NCI-H187 (cell line): ENCODE results near the gene PYHIN1.
"Not testable (repeated sequence)": the region's sequence is repeated elsewhere in the genome, so short reads cannot be mapped to it uniquely, and the experiment has no call there.

ENCODE experiments used
- DNase-seq, 2 experiments: peaks; one replicate each; lab custom pipeline; 2025; lab: John Stamatoyannopoulos, UW

The PYHIN1 gene

DNA sequence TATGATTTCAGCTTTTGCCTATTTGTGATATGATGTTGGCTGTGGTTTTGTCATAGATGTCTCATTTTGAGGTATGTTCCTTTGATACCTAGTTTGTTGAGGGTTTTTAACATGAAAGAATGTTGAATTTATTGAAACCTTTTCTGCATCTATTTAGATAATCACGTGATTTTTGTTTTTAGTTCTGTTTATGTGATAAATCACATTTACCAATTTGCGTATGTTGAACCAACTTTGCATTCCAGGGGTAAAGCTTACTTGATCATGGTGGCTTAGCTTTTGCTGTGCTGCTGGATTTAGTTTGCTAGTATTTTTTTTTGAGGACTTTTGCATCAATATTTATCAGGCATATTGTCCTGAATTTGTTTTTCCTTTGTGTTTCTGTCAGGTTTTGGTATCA is 51.9 kb downstream of the PYHIN1 start:
- DNase-seq, result no peak

DNA sequence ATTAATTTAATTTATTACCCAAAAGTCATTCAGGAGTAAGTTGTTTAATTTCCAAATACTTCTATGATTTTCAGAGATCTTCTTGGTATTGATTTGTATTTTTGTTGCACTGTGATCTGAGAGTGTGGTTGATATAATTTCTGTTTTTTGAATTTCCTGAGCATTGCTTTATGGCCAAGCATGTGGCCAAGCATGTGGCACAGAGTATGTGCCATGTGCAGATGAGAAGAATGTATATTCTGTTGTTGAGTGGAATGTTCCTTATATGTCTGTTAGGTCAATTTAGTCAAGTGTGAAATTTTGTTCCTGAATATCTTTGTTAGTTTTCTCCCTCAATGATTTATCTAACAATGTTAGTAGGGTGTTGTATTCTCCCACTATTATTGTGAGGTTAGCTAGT is 53.0 kb downstream of the PYHIN1 start:
- DNase-seq, result no peak

DNA sequence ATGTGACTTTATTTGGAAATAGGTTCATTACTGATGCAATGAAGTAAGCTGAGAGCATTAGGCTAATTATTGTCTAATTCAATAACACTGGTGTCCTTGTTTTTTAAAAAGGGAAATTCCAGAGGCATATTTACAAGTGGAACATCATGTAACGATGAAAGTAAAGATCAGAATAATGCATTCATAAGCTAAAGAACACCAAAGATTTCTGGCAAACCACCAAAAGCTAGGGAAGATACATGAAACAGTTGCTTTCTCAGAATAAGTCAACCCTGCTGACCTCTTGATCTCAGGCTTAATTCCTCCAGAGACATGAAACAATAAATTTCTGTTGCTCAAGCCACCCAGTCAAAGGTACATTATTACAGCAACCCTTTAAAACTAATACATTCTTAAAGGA is 58.1 kb downstream of the PYHIN1 start:
- DNase-seq, result no peak

DNA sequence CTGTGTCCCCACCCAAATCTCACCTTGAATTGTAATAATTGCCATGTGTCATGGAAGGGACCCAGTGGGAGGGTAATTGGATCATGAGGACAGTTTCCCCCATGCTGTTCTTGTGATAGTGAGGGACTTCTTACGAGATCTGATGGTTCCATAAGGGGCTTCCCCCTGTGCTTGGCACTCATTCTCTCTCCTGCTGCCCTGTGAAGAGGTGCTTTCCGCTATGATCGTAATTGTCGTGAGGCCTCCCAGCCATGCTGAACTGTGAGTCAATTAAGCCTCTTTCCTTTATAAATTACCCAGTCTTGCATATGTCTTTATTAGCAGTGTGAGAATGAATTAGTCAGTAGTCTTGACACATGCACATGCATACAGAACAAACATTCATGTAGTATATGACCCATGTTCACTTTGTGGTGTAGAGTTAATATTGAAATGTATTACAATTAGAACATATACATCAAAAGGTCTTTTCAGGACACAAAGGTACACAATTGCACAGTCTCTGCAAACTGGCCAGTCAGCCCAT is 61.5 kb downstream of the PYHIN1 start:
- DNase-seq, result no peak

DNA sequence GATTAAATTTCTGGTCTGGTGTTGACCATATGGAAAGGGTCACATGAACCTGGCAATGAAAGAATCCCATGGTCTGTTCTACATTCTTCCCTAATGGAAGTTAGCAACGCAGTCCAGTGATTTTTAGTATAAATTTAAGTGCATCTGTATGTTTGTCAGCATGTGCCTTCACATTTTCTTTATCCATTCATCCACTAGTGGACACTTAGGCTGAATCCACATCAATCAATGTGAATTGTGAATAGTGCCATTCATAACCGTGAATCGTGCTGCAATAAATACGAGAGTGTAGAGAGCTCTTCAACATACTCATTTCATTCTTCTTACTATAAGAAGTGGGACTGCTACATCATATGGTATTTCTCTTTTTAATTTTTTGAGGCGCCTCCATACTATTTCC is 65.6 kb downstream of the PYHIN1 start:
- DNase-seq, result no peak

DNA sequence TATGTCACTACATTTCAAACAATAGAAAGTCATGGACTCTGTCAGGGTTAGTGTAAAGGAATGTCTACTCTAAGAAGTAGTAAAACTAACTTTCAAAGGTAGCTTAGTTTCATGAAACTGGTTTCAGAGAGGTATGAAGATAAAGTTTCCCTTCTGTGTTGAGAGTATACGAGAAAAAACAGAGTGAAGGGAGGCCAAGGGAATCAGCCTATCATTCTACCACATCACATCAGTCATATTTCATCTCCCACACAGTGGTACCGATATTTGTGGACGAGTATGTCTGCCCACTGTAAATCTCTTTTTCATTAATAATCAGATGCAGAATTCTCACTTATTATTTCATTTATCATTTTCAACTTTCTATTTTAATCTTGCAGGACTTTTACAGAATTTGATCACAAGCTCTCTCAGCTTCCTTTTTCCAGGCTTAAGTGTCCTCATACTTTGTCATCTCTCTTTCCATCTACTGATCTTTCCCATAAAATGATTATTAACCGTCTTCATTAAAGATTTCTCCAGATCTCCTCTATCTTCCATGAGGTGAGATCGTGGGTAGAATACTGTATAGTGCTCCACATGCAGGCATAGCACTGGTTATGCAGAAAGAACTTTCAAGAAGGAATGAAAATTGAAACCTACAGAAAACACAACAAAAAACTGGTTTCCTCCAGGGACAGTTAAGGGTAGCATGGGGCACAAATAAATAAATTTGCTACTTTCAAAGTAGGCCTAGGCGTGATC is 66.9 kb downstream of the PYHIN1 start:
- no peak for DNase-seq

DNA sequence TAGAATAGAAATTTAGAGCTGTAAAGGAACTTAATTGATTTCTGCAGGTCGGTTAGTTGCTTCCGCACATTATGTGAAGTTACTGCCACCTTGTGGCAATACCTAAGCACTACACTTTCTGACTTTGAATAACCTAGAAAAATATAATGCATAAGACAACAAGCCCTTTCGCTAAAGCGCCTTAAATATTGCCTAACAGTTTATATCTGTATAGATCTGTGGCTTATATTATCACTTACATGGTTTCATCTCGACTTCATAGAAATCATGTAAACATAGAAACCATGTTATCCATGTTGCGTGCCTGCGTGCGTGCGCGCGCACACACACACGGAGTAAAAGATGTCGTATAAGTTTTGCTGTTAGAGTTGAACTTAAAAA is 67.4 kb downstream of the PYHIN1 start:
- DNase-seq, result peak in 1 of 2 experiments; percentile 16

DNA sequence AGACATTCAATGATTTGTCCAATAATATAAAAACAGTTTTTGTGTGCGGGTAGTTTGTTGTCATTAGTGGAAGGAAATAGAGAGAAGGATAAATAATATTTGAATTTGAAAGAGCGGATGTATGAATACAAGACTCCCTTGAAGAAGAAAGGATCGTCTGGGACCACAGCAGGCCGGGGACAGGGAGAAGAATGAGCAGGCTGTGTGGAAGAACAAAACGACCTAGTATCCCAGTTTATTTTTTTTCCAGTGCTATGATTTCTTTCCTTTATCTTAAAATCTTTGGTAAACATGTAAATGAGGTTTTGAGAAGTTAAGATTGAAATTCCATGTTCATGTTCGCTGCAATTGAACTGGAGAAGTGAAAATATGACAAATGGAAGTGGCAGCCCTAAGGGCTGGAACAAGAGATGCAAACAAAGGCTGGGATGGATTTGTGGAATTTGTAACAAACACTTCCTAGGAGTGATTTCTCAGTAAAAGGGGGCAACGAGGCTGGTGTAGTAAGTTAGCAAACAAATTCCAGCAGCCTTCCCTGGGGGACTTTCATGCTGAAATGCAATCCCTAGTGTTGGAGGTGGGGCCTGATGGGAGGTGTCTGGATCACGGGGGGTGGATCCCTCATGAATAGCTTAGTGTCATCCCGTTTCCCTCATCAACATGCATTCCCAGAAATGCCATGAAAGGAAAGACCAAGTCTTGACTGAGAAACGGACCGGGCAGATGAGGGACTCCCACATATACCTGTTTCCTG is 68.1 kb downstream of the PYHIN1 start:
- no peak for DNase-seq

DNA sequence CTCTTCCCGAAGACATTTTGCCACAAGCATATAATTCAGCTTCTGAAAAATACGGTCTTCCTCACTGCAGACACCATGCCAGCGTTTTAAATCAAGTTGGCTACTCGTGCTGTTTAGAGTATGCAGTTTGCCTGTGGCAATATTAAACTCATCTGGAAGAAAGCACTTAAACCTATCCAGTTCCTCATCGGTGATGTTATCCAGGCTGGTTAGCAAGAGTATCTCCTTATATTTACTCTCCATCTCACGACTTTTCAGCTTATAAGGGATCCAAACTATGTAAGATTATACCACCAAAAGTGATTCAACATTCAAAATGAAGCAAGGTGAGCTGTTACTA is 68.7 kb downstream of the PYHIN1 start:
- no peak for DNase-seq

DNA sequence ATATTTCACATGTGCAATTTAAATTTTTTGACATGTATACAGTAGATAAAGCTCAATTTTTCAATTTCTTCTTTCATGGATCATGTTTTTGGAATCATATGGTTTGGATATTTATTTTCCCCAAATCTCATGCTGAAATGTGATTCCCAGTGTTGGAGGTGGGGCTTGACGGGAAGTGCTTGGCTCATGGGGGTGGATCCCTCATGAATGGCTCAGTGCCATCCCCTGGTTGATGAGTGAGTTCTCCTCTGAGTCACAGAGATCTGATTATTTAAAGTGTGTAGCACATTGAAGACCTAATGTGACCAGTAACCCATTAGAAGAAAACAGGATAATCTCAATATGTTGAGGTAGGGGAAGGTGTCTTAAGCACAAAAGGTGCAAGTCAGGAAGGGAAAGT is 69.3 kb downstream of the PYHIN1 start:
- no peak for DNase-seq

DNA sequence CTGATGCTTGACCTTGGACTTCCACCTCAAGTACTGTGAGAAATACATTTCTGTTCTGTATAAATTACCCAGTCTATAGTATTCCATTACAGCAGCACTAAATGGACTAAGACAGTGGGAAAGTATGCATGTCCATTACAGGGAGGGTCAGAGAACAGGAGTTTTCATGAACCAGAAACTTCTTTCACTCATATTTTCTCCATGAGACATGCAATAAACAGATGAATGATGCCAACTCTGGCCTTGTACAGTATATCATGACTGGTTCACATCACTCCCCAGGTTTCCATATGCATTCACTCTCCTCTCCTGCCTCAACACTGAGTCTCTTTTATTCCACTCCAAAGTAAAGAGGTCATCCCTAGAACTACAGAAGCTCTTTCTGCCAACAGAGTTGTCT is 73.8 kb downstream of the PYHIN1 start:
- DNase-seq, result no peak

DNA sequence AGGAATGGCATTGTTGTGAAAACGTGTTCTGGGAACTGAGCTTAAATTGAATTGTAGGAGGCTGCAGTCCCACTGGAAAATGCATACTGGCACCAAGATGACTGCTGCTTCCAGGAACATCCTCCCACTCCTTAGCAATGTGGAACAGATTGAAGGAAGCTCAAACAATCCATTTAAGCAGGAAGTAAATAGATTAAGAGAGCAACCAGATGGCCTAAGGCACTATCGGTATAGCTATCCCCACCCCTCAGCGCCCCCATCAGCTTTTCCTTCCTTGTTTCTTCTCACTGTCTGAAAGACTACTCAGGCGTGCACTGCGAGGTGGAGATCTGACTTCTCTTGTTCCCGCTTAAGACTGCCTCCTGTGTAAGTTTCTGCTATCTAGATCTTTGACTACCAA is 74.3 kb downstream of the PYHIN1 start:
- DNase-seq, result no peak

DNA sequence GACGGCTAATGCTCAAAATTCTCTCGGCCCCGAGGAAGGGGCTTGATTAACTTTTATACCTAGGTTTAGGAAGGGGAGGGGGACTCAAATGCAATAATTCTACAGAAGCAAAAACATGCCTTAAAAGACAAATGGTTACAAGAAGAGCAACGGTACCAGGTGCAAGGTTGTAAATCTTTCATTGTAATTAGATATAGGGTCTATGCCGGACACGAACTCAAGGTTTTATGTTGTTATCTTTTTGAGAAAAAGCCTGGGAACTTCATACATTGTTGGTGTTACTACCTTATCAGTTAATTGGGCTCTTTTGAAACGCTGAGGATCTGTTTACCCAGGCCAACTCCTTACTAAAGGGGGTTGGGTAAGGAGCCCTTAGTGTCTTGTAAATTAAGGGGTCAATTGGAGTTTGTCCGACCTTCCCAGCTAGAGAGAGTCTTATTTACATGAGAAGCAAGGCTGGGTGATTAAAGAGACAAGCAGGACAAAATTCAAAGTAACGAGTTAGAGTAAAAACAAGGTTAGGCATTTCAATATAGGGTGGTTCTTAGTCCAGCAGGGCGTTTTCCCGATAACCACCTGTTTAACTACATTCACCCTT is 75.0 kb downstream of the PYHIN1 start:
- DNase-seq, result not testable (repeated sequence)

DNA sequence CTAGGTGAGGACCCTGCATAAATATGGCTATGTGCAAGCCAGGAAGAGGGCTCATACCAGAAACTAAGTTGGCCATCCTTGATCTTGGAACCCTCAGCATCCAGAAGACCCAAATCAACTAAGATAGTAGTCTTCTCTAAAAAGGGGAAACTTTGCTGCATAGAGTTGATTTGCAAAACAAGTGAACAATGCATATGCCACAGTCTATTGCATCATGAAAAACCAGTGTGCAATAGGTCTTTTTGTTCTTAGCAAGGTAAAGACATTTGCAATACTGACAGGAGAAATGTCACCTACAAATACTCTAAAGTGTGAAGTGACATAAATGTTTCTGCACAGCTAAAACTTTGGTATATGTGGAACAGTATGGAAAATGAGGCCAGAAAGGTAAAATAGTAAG is 76.4 kb downstream of the PYHIN1 start:
- no peak for DNase-seq

DNA sequence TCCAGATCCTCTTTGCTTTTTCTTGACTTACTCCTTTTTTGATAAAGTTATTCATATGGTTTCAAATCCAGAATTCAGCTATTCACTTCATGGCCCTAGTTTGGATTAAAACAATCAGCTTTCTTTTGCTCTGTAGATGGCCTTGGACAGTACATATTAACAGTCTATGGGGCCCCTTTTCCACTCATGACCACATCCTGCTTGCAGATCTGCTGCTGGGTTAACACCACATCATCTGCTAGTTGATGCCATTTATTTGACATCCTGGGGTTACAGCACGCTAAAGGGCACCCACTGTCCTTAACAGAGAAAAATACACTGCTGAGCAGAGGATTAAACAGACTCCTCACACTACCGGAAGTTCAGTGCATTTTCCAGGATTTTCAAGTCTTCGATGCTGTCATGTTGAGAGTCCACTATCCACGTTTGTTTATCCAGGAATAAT is 77.4 kb downstream of the PYHIN1 start:
- DNase-seq, result no peak

DNA sequence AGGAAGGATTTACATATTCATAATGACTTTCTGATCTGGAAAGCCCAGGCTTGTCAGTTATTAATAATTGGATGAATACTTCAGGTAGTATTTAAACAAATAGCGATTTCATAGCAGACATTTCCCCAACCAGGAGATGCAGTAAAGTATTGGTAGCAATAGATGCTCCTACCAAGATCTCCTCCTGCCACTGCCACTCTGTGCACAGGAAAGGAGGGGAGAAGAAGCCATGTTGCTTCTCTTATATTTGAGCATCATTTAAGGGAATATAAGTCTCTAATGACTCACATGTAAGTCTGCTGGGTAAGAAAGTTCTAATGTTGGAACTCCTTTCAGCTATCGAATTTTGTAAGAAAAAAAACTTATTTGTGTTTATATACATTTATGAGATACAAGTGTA is 77.9 kb downstream of the PYHIN1 start:
- no peak for DNase-seq

DNA sequence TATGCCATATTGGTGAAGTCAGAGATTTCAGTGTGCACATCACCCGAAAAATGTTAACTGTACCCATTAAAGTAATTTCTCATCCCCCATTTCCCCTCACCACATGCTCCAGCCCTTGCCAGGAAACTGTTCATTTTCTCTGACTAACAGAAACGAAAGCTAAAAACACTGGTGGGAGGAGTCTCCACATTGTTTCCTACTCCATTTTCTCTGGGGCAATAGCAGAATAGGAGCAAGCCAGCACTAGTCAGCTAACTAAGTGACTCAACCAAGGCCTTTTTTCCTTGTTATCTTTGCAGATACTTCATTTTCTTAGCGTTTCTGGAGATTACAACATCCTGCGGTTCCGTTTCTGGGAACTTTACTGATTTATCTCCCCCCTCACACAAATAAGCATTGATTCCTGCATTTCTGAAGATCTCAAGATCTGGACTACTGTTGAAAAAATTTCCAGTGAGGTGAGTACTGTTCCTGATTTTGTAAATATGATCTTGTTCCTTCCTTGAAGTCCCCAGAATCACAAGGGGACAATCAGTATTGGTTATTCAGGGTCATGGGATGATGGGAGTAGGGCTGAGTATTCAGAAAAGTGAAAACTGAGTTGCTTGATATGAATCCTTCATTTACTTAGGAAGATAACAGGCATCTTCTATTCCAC is 78.5 kb downstream of the PYHIN1 start, which contains the start of gene IFI16:
Gene IFI16 (plus strand): TSS at position 204 of the 658 bp plus-strand sequence. CDS start 4,774 bp downstream, outside the sequence.
- no peak for DNase-seq

DNA sequence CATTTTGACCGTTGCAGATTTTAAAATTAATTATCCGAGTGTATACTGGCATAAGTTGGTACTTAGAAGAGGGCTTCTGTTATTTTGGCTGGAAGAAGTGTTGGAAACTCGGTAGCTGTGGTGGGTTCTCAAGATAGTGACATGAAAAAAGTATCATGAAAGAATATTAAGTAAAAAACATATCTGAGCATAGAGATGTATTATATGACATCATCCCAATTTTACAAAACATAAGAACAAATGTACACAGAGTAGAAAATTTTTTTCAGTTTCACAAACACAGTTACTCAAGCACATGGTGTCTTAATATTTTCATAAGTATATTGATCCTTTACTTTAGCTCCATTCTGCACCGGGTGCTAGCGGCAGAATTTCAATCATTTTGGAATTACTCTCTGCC is 79.0 kb downstream of the PYHIN1 start:
- DNase-seq, result no peak

DNA sequence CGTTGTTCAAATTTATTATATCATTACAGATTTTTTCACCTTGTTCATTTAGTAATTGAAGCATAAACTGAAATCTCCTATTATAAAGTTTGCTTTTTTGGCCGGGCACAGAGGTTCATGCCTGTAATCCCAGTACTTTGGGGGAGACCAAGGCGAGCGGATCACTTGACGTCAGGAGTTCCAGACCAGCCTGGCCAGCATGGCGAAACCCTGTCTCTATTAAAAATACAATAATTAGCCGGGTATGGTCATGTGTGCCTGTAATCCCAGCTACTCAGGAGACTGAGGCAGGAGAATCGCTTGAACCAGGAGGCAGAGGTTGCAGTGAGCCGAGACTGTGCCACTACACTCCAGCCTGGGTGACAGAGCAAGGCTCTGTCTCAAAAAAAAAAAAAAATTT is 79.6 kb downstream of the PYHIN1 start:
- not testable (repeated sequence) for DNase-seq

DNA sequence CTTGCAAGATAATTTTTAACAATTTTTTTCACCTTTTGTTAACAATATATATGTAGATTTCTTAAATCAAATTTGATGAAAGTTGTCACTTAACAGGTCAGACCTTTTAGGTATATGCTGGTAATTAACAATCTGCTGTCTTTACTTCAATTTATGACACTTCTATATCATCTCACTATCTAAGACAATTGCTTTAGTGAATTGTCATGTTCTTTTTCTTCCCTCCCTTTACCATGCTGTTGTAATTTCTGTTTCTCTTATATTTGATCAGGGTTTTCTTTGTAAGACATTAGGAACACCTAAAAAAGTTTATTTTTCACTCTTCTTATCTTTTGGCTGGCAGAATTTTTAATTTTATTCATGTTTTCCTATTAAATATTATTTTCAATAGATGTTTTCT is 80.4 kb downstream of the PYHIN1 start:
- DNase-seq, result no peak

DNA sequence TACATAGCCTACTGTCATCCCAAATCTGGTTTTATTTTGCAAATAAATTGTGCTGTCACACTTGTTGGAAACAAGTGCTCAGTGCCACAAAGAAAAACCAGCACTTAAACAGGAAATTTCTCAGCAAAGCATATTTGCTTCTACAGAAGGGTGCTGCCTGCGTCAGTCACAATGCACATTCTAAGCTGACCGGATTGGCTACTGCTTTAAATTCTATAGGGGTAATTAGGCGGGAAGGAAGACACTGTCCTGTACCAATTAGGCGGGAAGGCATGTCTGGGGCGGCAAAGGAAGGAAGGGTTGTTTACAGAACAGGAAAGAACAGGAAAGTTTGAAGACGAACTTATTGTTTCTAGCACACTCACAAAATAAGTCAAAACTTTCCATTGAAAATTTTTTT is 81.1 kb downstream of the PYHIN1 start:
- no peak for DNase-seq

DNA sequence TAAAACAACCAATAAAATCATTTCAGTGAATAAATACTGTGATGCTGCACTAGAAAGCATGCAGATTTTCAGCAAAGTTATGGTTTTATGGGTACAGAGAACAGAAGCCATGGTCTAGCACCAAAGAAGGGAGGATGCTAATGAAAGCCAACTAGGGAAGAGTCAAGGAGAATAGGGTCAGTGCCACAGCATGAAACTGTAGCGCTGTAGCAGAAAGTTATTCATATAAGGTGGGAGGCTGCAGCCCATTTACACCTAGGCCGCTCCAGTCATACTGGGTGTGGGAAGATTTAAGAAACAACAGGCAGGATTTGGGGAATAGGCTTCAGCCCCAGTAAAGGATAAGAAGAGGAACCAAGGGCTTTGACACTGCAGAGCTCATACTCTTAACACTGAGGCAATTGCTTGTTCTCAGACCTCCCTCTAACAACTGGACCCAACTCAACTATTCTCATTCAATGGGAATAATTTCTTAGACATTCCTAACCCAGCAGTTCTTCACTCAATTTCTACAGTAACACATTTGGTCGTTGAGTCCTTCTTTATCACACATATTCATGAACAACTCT is 82.7 kb downstream of the PYHIN1 start:
- DNase-seq, result no peak
